Inferior parietal cortex (tissue), 1 donor: ENCODE results near the gene OST4.

Experiments used
- DNase-seq: peaks from one replicate; pipeline ENCODE4 v3.0.0-alpha.2; 2016; ENCODE audit errors: extremely low spot score

OST4 gene

DNA sequence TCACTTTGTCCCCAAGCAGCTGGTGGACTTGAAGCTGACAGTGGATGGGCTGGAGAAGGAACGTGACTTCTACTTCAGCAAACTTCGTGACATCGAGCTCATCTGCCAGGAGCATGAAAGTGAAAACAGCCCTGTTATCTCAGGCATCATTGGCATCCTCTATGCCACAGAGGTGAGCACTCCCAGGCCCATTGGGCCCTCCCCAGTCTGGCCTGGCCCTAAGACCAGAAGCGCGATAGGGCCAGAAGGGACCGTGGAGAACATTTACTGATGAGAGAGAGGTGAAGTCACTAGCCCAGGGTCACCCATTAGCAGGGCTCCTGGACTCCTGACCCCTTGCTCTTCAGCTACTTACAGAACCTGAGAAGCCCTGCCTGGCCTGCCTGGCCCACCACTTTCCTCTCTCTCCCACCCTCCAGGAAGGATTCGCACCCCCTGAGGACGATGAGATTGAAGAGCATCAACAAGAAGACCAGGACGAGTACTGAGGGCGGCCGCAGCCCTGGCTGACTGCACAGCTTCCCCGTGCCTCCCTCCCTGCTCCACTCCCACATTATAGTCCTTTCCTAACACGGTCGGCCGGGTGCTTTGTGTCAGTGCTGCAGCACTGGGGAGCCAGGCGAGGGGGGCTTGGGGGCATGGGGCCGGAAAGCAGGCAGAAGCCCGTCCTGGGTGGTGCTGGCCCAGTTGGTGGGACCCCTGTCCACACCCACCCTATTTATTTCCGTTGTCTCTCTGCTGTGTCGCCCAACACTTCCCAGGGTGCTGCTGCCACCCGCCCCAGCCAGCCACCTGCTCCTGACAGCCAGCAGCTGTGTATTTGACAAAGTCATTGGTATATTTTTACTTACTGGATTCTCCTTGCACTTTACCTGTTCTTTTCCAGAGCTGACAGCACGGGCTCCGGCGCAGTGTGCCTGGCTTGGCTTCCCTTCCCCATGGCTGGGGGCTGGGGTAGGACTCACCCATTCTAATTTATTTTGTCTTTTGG is 45.3 kb downstream of the OST4 start:
- no peak for DNase-seq

DNA sequence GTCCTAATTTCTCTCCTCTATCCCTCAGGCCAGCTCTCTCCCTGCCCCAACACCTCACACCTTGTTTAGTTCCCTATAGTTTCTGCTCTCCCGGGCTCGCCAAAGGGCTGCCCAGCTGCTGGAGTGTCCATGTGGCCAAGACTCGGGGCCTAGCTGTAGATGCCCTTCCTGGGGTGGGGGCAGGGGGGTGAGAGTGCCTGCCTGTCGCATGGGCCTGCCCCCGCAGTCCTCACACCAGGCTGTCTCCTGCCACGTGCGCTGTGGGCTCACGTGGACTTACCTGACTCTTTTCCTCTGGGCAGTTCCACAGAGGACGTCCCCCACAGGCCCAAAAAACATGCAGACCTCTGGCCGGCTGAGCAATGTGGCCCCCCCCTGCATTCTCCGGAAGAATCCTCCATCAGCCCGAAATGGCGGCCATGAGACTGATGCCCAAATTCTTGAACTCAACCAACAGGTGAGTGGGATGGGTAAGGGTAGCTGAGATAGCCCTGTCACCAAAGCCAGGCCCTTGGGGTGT is 46.1 kb downstream of the OST4 start:
- DNase-seq: no peak

DNA sequence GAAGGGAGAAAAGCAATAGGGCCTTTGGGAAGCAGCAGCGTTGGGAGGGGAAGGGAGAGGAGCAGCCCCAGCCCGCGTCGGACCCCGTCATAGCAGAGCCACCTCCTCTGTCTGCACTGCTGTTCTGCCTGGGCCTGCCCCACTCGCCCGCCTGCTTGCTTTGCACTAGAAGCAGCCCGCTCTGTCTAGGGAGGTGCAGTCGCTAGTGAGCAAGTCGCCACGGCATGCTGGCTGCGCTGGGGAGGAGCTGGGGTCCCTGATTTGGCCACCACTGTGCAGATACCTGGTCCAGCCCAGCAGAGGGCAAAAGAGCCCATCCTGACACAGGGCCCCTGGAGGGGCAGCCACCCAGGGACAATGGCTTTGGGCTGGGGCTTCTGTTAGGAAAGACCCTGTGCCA is 46.6 kb downstream of the OST4 start:
- no peak for DNase-seq

DNA sequence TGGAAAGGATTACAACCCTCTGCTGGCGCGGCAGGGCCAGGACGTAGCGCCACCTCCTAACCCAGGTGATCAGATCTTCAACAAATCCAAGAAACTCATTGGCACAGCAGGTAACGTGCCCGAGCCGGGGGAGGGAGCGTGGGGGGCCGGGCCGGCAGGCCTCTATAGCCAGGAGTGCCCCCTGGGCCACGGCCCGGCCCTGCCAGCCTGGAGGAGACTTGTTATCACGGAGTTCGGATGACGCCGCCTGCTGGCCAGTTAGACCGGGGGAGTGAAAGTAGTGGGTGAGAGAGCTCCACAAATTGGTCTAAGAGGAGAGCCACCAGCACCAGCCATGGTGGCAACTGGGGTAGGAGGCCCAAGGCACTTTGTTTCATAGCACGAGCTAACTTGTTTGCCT is 47.3 kb downstream of the OST4 start:
- no peak for DNase-seq

GRCh38 chr2:27023740-27024139 is 47.7 kb downstream of the OST4 start:
- DNase-seq: no peak

GRCh38 chr2:27021253-27022049 is 50.0 kb downstream of the OST4 start:
- DNase-seq: no peak
